SU-DHL-6 (cell line): ENCODE measurements around the gene HERC4.

Source experiments
- H2AFZ ChIP-seq: fragments of 200-600 bp; sonication (generic); 2 replicates; pipeline ENCODE4 v1.6.1; 2014; ENCODE audit warnings: low read depth, mild to moderate bottlenecking, moderate library complexity, mixed read lengths, antibody characterized with exemption, low read length; ENCODE audit not compliant: severe bottlenecking
- H3F3A ChIP-seq: fragments of 200-600 bp; shearing (Covaris generic); 2 replicates; pipeline ENCODE4 v1.6.0; 2016; ENCODE audit warnings: antibody characterized with exemption, mild to moderate bottlenecking; ENCODE audit not compliant: insufficient read depth
- H3K27ac ChIP-seq: fragments of 200-600 bp; sonication (generic); 2 replicates; pipeline ENCODE4 v1.5.1; 2016; ENCODE audit warnings: low read depth, mild to moderate bottlenecking, low read length, moderate library complexity, mixed read lengths
- H3K27me3 ChIP-seq: fragments of 200-600 bp; sonication (generic), shearing (Covaris generic); 2 replicates; pipeline ENCODE4 v1.6.0; 2014; ENCODE audit warnings: mild to moderate bottlenecking, low read length
- H3K36me3 ChIP-seq: fragments of 200-600 bp; sonication (generic); 2 replicates; pipeline ENCODE4 v1.6.1; 2014; ENCODE audit warnings: mild to moderate bottlenecking, low read length, mixed read lengths
- H3K4me2 ChIP-seq: fragments of 300-600, 200-600 bp; shearing (Covaris generic), sonication (generic); 2 replicates; pipeline ENCODE4 v1.6.0; 2014; ENCODE audit warnings: low read length, low read depth, mild to moderate bottlenecking; ENCODE audit not compliant: poor library complexity, severe bottlenecking
- H3K4me3 ChIP-seq: fragments of 200-600 bp; sonication (generic); 2 replicates; pipeline ENCODE4 v1.5.1; 2014; ENCODE audit warnings: antibody characterized with exemption, low read length, mild to moderate bottlenecking, mixed read lengths; ENCODE audit not compliant: insufficient read depth, poor library complexity, severe bottlenecking
- H3K79me2 ChIP-seq: fragments of 200-600 bp; sonication (generic); 2 replicates; pipeline ENCODE4 v1.6.1; 2014; ENCODE audit warnings: mild to moderate bottlenecking, low read length, moderate library complexity; ENCODE audit not compliant: insufficient read depth
- H3K9ac ChIP-seq: fragments of 200-600 bp; sonication (generic); 2 replicates; pipeline ENCODE4 v1.7.0; 2014; ENCODE audit warnings: mild to moderate bottlenecking, low read length
- H3K9me2 ChIP-seq: fragments of 200-600 bp; sonication (generic); replicated peaks from 2 replicates; pipeline ENCODE4 v1.6.1; 2014; ENCODE audit warnings: low read length; ENCODE audit not compliant: insufficient read depth
- H3K9me3 ChIP-seq: fragments of 200-600 bp; sonication (generic); 2 replicates; pipeline ENCODE4 v1.6.1; 2014; ENCODE audit warnings: low read length, mixed read lengths; ENCODE audit not compliant: insufficient read depth
- H4K20me1 ChIP-seq: fragments of 200-600 bp; sonication (generic); 2 replicates; pipeline ENCODE4 v1.6.1; 2014; ENCODE audit warnings: low read depth, mild to moderate bottlenecking, antibody characterized with exemption, low read length, moderate library complexity, mixed read lengths
- CTCF ChIP-seq: fragments of 200-600 bp; sonication (generic); IDR thresholded peaks from one replicate; pipeline ENCODE4 v1.5.1; 2017; ENCODE audit warnings: antibody characterized with exemption, mild to moderate bottlenecking, low read length, moderate library complexity; ENCODE audit not compliant: insufficient read depth, poor library complexity, severe bottlenecking
- EZH2phosphoT487 ChIP-seq: fragments of 200-600 bp; sonication (generic), shearing (Covaris generic); conservative IDR thresholded peaks from 2 replicates; pipeline ENCODE4 v1.6.1; 2018; ENCODE audit warnings: mild to moderate bottlenecking, antibody characterized with exemption, low read length, moderate library complexity, mixed read lengths

HERC4 gene

DNA sequence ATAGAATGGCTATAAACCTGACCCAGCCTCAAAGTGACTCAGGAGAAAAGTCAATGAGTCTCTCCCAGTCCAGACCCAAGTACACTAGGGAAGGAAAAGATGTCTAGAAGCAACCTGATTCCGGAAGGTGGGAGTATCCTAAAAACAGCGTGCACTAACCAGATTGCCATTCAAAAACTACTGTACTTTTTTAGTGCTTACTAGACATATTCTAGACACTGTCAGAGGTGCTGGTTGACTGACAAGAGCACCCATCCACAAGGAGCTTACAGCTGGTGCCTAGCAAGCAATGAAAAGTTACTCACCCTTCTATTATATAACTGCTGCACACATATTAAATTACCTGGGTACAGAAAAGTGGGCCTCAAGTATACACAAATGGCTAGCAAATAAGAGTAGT lies 109.6 kb downstream of the HERC4 start:
- no peaks in the 10 kb centered on the region for H4K20me1 ChIP-seq
- H3K9me3 ChIP-seq: no peaks in the 10 kb centered on the region
- no peaks in the 10 kb centered on the region for H3K9me2 ChIP-seq
- no peak overlapping the region for H2AFZ ChIP-seq
- H3K36me3 ChIP-seq: peaks cover 9% of the 10 kb centered on the region; the same call in 1 of the 2 replicates
- H3K4me2 ChIP-seq: no peak overlapping the region
- no peaks in the 10 kb centered on the region for H3K79me2 ChIP-seq
- no peak overlapping the region for H3K27ac ChIP-seq
- TF ChIP-seq CTCF (no peak), EZH2phosphoT487 (no peak)
- H3K27me3 ChIP-seq: no peaks in the 10 kb centered on the region
- no peaks in the 10 kb centered on the region for H3F3A ChIP-seq
- no peak overlapping the region for H3K4me3 ChIP-seq
- no peak overlapping the region for H3K9ac ChIP-seq

- no peak overlapping the region for H2AFZ ChIP-seq
- no peaks in the 10 kb centered on the region for H3K9me3 ChIP-seq
- no peak overlapping the region for H3K9ac ChIP-seq
- H3K4me2 ChIP-seq: no peak overlapping the region
- H3K27ac ChIP-seq: no peak overlapping the region
- H3K36me3 ChIP-seq: peaks cover 4% of the 10 kb centered on the region; the same call in 1 of the 2 replicates
- H3F3A ChIP-seq: no peaks in the 10 kb centered on the region
- H3K4me3 ChIP-seq: no peak overlapping the region
- H4K20me1 ChIP-seq: no peaks in the 10 kb centered on the region
- TF ChIP-seq CTCF: no peak
- no peak for TF ChIP-seq EZH2phosphoT487
- no peaks in the 10 kb centered on the region for H3K27me3 ChIP-seq
- H3K79me2 ChIP-seq: no peaks in the 10 kb centered on the region
- no peaks in the 10 kb centered on the region for H3K9me2 ChIP-seq
These were observed 115.1 kb downstream of the HERC4 start for GRCh38 chr10:67959839-67960476.

GRCh38 chr10:67955614-67956013 lies 119.5 kb downstream of the HERC4 start:
- Histone ChIP-seq H3K79me2 (no peaks in the 10 kb centered on the region), H4K20me1 (no peaks in the 10 kb centered on the region), H3K36me3 (peaks cover 5% of the 10 kb centered on the region; the same call in 1 of the 2 replicates), H3F3A (no peaks in the 10 kb centered on the region), H2AFZ (no peak overlapping the region), H3K4me2 (no peak overlapping the region), H3K9ac (no peak overlapping the region), H3K4me3 (no peak overlapping the region), H3K27ac (no peak overlapping the region), H3K9me3 (no peaks in the 10 kb centered on the region), H3K9me2 (no peaks in the 10 kb centered on the region), H3K27me3 (no peaks in the 10 kb centered on the region)
- no peak for TF ChIP-seq CTCF
- no peak for TF ChIP-seq EZH2phosphoT487
